Limb (tissue), 2 donors: ENCODE data around the gene FOXL2.
A peak's percentile ranks its signal among the peaks of the same experiment; 100 is the strongest.

ENCODE experiments used
- DNase-seq, 2 donors: peaks; one replicate each; pipeline ENCODE4 v3.0.0-alpha.2; 2016; ENCODE audit errors: extremely low spot score in 2 of 2

The FOXL2 gene

DNA sequence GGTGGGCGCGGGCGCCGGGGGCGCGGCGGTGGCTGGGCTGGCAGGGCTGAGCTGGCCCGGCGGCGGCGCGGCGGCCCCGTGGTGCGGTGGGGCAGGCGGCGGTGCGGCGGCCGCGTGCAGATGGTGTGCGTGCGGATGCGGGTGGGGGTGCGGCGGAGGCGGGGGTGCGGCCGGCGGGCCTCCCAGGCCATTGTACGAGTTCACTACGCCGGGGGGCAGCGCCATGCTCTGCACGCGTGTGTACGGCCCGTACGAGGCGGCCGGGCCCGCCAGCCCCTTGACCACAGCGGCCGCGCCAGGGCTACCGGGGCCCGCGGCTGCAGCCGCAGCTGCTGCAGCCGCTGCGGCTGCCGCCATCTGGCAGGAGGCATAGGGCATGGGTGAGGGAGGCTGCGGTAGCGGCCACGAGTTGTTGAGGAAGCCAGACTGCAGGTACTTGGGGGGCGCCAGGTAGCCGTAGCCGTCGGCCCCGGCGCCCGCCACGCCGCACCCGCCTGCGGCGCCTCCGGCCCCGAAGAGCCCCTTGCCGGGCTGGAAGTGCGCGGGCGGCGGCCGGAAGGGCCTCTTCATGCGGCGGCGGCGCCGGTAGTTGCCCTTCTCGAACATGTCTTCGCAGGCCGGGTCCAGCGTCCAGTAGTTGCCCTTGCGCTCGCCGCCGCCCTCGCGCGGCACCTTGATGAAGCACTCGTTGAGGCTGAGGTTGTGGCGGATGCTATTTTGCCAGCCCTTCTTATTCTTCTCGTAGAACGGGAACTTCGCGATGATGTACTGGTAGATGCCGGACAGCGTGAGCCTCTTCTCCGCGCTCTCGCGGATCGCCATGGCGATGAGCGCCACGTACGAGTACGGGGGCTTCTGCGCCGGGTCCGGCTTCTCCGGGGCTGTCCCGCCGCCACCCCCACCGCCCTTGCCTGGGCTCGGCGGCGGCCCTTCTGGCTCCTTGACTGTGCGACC is 951 bp downstream of the FOXL2 start:
- DNase-seq = peak in 1 of 2 donors; percentile 55

DNA sequence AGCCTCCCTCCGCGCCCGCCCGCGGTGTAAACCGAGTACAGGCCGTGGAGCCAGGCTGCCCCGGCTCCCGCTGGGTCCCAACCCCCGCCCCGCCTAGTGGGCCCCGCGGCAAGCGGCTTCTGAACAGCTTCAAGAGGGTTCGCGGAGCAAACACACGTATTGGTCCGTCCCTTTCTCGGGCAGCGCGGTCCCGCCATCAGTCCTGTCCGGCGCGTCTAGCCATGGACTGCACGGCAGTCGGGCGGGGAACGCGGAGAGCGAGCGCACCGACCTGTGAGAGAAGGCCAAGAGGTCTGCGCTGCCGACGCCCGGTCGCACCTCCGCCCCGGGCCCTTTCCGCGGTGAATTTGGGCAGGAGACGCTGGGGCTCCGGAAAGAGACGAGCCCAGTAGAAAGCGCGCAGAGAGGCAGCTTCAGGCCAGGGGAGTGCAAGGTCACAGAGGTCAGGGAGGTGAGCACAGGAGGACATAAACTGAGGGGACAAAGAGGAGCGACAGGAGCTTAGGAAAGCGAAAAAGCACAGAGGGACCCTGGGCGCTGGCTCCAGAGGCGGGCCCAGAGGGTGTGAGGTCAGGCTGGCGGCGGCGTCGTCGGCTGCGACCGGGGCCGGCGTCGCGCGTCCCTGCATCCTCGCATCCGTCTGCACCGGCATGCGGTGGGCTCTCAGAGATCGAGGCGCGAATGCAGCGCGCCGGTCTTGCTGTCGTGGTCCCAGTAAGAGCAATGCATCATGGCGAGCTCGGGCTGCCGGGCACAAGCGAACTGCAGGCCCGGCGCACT is 1.8 kb downstream of the FOXL2 start:
- DNase-seq = peak in 1 of 2 donors; percentile 68

DNA sequence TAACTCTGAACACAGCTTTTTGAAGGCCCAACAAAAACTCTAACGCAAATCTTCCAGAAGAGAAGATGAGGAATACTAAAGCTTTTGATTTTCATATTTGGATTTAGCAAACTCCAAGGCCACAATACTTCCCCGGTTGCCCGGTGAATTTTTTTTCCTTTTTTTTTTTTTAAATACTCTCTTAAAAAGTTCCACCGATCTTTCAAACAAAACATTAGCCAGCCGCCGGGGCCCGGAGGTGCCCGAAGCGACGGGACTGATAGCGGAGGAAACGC is 2.3 kb downstream of the FOXL2 start:
- no peak for DNase-seq

DNA sequence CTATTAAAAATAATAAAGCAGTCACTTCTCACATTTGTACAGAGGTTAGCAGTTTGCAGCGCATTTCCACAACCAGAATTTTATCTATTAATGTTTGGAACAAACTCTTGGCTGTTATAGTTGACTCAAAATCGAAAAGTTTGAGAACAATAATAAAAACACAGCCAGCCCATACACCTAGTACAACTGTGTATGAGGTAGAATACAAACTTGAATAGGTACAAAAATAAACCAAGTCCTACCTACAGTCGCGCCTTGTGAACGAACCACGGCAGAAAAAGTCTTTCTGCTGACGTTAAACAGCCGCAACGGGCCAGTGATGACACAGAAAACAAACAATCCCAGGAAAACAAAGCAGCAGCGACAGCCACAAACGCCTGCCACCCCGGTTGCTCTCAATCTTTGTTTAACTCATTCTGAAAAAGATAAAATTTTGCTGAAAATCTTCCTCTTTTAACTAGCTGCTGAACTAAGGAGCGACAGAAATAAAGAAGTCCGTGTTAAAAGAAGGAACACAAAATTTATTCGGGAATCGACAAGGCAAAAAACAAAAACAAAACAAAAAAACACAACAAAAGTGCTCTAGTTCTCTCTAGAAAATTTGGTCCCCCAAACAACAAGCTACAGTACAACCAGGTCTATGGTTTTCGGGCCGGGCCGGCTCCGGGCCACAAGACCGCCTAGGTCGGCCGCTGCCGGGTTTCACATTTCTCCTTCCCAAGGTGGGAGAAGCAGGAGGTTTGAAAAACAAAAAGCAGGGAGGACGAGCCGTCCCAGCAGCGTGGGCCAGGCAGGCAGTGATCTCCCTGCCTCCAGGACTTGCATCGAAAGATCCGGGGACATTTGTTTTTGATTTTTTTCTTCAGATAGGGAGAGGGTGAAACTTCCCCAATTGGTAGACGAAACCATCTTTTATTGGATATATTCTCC is 2.9 kb downstream of the FOXL2 start:
- DNase-seq = peak; percentile 7 to 67

DNA sequence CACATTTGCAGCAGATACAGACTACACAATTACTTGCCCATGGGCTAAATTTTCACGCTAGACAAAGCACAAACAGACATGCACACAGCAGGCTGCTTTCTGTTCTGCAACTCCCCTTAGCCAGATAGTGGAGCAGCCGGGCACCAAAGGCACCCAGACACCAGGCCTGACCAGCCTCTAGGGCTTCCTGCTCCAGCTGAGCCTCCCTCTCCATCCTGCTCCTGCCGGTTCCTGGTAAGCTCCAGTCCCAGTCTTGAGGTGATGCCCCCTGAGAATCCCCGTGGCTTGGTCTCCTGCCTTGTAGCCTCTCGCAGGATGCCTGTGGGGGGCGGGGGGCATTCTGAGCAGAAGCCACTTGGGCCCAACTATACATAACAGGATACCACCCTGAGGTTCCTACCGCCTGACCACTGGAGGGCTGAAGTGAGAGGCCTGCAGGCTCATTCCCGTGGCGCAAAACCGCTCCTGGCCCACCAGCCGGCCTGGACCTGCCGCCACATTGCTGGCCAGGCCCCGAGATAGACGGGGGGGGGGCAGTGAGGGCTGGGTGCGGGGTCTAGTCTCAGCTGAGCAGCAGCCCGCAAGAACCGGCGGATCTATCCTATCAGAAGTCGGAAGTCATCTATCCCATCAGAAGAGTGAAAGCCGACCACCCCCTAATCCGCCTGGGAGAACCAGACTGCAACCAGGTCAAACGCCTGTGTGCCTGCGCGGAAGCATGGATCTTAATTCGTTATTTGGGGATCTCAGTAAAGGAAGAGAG is 3.9 kb downstream of the FOXL2 start:
- peak in 1 of 2 donors; percentile 64 for DNase-seq

DNA sequence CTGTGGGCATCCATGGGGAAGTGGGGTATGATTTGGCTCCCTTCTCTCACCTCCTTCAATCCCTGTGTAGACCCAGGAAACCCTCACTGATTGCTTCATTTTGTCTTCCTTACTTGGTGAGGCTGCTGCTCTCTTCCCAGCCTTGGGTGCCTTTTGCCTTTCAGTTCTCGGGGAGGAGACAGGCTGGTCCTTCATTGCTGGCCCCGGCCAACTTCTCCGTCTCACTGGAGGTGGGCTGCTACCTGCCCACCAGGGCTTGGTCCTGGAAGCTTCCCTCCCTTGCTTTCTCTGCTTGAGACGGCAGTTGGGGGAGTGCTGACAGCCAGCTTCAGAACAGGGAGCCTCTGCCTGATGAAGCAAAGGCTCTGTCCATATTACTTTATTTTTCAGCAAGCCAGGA is 4.7 kb downstream of the FOXL2 start:
- DNase-seq = no peak

DNA sequence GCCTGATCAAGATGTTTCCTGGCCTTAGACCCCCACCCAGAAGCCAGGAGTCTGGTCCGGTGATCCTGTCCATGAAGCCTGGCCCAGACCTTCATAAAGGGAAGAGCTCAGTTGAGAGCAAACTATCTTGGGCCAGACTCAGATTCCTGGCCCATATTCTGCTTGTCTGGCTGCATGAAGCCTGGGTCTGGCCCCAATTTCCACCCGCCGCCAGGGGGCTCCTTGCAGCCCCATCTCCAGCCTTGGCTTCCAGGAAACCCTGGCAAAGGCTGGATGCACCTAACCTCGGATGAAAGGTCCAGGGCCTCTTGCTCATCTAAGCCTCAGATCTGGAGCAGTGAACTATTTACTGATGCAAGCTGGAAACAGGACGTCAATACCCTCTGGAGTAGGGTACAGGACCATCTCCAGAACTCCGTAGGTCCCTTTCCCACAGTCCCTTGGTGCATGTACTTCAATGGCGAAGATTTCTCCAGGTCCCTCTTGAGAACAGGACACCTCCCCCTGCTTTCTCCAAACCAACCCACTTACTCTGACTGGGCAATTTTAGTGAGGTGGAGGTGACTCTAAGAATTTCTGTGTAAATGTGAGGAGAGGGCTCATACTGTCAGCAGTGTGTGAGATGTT is 5.6 kb downstream of the FOXL2 start:
- DNase-seq = peak in 1 of 2 donors; percentile 58

DNA sequence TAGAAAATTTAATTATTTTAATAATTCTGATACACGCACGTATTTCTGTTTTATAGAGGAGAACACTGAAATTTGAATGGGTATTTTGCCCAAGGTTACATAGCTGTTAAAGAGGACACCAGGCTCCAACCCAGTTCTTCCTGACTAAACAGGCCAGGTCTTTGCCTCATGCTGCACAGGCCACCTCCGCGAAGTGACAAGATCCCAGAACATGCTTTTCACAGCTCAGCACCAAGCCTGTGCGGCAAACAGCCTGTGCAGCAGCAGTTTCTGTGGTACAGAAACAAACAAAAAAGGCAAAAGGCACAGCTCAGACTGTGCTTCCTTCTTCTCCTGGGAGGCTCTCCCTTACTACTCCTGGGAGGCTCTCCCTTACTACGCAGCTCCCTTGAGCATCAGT is 6.5 kb downstream of the FOXL2 start:
- no peak for DNase-seq

DNA sequence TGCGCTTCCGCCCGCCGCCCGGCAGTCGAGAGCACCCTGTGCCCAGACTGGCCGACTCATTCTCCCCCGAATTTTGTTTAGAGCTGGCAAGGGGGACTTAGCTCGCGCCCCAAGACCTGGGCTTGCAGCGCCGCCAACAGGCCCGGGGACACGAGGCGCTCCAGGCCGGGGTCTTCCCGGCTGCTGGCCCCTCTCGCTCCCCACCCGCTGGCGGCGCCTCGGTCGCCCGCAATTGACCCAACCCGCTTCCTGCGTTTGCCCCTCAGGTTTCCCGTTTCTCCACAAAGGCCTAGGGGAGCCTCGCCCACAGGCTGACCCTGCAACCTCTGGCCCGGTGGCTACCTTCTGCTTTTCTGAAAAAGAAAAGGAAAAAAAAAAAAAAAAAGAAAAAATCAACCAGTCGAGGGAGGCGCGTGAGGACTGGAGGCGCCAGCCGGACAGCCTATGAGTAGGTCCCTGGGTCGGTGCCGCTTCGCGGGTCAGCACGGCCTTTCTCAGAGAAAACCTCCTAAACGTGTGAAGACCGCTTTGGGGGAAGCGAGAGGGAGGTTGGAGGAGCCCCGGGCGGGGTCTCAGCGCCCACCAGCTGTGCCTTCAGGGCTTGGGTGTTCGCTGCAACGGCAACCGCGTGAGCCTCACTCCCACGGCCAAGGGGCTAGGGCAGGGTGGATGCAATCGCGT is 7.2 kb downstream of the FOXL2 start:
- DNase-seq = peak in 1 of 2 donors; percentile 44

DNA sequence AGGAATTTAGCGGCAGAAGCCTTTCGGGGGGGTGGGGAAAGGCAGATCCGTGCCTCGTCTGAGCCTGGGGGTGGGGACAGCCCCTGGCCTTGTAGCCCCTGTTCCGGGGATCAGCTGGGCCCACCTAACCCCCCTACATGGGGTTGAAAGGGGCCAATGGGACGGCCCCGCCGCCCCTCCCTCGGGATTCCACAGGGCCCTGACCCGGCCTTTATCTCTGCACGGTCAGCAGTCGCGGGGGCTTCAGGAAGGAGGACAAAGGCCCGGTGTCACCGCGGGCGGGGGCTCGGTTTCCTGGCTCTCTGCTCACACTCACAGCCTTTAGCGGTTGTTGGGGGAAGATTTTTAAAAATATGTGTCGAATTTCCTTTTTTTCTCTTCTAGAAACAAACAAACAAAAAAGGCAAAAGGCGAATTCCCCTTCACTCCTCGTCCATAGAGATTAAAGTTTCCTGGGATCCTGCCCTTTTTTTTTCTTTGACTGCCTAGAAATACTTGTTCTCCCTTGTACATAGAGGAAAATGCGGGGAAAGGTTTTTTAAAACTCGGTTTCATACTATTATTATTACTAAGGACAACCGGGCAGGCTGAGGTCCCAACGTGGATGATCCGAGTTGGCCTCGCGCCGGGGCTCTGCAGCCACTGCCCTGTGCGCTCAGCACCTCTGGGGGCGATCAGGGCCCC is 7.9 kb downstream of the FOXL2 start:
- no peak for DNase-seq

DNA sequence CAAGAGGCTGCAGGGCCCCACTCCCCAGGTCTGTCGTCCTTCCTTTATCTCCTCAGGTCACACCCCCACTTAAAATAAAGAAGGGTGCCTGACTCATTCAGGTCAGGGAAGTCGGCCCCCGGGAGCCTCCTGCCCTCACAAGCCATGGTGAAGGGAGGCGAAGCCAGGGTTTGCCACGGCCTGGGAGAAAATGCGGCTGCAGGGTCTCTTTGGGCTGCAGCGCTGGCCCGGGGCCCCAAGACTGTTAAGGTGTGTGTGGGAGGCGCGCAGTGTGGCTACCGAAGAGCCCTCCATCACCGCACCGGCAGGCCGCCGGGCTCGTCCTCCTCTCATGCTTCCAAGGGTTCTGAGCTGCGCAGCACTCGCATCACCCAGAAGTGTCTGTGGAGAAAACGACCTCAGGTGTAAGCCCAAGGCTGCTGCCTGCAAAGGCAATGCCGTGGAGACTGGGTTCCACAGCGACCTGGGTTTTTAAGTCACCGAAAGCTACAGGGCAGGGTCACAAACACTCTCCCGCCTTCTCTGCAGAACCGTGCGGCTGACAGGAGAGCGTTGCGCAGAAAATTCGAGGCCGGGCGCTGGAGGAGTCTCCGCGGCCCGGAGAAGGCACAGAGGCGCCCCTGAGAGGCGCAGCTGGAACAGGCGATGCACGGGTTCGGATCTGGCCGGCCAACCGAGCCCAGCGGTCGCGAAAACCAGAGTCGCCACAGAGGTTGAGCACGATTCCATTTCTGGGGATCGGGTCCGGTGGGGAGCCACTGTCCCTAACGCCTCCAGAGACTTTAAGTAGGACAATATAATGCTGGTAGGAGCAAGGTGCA is 8.7 kb downstream of the FOXL2 start:
- peak in 1 of 2 donors; percentile 43 for DNase-seq

DNA sequence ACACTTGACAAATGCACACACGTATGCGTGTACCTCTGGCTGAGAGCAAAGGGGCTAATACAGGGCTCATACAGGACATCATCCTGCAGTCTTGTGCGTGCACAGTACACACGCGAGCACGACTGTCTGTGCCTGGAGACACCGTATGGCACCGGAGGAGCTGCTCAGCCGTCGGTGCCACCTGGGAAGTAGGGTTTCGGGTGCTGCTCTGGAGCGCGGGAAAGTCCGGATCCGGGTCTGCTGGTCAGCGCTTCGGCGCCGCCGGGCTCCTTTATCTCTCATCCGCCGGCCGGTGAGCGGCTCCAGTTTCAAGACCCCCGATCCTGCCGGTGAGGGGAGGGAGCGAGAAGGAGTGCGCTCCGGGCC is 9.3 kb downstream of the FOXL2 start:
- peak in 1 of 2 donors; percentile 42 for DNase-seq

DNA sequence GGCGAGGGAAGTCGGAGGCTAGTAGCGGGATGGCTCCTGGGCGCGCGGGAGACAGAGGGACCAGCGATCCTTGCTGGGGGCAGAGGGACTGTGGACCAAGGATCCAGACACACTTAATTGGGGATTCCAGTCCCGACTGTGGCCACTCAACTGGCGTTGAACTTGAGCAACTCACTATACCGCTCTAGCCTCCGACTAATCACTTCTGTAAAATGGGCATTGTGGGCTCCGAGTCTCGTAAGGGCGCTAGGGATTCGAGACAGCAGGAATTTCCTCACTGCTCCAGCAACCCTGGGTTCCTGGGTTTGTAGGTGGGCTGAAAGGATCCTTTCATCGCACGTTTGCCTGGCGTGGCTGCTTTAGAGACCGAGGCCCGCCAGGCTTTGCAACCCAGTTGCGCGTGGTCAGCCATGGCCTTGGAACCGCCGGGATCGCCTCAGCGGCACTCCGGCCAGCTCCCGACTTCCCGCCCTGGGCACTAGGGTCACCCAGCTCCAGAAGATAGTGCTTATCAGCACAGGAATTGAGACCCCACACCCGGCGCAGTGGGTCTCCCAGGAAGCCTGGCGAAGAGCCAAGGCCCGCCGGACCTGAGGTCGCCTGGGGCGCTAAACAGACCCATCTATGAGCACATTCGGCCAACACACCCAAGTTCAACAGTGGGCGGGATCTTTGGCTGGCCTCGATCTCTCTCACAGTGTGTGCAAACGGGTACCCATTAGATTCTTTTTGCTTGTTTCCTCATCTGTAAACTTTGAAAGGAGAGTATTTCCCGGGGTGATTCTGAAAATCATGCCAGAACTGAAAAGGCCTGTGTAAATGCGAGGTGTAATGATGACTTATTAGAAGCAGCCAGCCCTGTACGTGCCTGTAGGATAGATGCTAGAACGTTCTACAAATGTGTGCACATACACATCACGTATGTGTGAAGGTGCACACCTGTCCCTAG is 9.9 kb downstream of the FOXL2 start:
- peak in 1 of 2 donors; percentile 45 for DNase-seq

DNA sequence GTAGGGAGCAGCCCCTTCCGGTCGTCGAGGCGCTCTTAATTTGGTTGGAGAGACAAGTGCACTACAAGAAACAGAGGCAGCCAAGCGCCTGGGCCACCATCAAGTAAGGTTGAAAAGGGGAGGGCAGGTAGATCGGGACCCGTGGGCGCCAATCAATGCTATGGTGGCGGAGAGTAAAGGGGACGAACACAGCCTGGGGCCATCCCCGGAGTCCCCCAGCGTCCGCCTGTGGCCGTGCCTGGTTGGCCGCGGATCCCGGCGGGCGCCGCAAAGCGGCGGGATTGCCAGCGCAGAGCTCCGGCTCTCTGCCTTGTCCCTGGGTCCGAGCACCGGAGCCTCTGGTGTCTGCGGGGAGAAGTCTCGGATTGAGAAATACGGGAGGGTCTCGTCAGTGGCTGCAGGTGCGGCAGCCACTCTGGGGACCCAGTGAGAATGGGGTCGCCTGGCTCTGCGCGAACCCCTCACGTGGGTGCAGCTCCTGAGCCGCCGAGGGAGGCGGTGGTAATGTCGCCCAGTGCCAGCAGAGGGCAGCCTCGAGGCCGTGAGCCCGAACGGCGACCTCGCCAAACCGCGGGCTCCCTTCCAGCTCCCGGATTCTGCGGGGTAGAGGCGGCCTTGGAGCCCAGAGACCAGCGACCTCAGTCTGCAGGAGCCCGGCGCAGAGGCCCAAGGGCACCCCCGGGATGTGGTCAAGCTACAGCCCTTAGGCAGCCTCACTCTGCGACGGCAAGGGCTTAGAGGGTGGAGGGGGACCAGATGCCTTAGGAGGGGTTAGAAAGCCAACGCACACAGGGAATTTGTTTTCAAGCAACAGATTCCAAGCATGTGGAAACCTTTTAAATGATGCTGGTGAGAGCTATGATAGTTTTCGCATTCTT is 10.8 kb downstream of the FOXL2 start:
- peak; percentile 42 to 88 for DNase-seq

DNA sequence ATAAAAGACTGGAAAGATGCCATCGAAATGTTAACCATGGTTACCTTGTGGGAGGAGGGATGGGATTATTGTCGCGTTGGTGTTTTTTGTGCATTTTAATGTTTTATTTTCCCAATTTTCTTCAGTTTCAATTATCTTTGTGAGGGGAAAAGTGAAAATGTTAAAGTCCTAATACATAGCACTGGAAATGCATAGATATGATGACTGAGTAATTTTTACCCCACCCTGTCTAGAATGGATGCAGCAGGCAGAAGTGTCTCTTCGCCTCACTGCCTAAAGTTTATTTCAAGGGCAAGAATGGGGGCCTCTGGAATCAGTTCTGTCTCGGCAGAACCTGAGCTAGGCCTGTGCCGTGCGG is 11.5 kb downstream of the FOXL2 start:
- no peak for DNase-seq

DNA sequence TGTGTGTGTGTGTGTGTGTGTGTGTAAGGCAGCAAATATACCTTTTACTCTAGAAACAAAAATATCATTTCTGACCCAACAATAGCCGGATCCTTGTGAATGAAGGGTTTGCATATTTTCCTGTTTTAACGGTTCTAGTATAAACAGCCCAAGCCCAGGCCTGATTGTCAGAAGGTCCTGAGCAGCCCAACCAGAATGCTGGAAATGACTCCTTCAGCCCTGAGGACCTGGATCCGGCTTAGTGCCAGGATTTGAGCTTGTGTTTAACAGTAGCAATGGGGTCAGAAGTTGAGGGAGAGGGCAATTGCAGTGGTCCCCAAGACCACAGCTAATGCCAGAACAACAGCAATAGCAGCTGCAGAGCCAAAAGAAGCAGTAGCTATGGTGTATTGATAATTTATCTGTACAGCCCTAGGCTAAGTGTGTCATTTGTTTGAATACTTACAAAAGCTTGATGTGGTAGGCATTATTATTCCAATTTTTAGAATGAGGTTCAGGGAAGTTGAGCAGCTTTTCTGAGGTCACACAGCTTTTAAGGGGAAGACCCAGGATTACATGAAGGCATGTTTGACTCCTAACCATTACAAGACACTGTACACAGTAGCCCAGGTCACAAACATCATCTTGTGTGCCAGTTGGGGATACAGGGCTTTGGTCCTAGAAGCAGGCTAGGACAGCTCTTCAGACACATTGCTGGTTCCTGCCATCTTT is 12.8 kb downstream of the FOXL2 start:
- DNase-seq = no peak
